GM12878 (cell line): Measurements from ENCODE around the gene GMPPA. TPM values are rescaled to one million over a fixed set of nuclear protein-coding genes. Genes with fewer than 3 reads are reported as not detected.

Experiments
- ATAC-seq: fragments of 200-7000 bp; cut with Tn5 transposase; 3 replicates; pipeline ENCODE4 v1.9.1; 2020; ENCODE audit warnings: mild to moderate bottlenecking, moderate library complexity
- BruUV-seq: library from RNA; stranded (reverse); fragments of 400-500 nt; replicated peaks from 2 replicates; lab custom pipeline; 2021; lab: Mats Ljungman, UMichigan
- CTCF ChIA-PET: fragments of 300-600 bp; sonication (Branson Sonifier 250); formaldehyde crosslinking; extraction: SDS; loops from one replicate; lab custom pipeline; 2021; ENCODE audit warnings: inconsistent platforms; lab: Yijun Ruan, JAX
- POLR2A ChIA-PET: fragments of 350-600 bp; formaldehyde crosslinking; extraction: SDS; loops from one replicate; lab custom pipeline; 2021; ENCODE audit warnings: inconsistent platforms; lab: Charles Lee
- RAD21 ChIA-PET: fragments of 300-600 bp; sonication (Branson Sonifier 250); formaldehyde crosslinking; loops from one replicate; lab custom pipeline; 2023; ENCODE audit warnings: antibody characterized with exemption; ENCODE audit not compliant: unreplicated experiment; lab: Charles Lee
- SMC1A ChIA-PET: fragments of 300-600 bp; sonication (Branson Sonifier 250); formaldehyde crosslinking; loops from one replicate; lab custom pipeline; 2023; ENCODE audit not compliant: unreplicated experiment, uncharacterized antibody; lab: Charles Lee
- DNase-seq: peaks from one replicate; pipeline ENCODE4 v3.0.0-alpha.2; 2011; ENCODE audit warnings: low read depth, low spot score
- FAIRE-seq: peaks from 3 replicates; lab custom pipeline; 2011; peaks lifted over from hg19 to GRCh38; lab: Jason Lieb, UNC
- H2AFZ ChIP-seq: 2 replicates; pipeline ENCODE4 v1.6.0; 2011; ENCODE audit warnings: low read depth, low read length, control low read depth; ENCODE audit not compliant: control insufficient read depth
- H3K27ac ChIP-seq: 2 replicates; pipeline ENCODE4 v1.5.1; 2011; ENCODE audit warnings: control low read depth; ENCODE audit not compliant: control insufficient read depth, insufficient read depth
- H3K27me3 ChIP-seq, 2 experiments: replicated peaks in 1 of 2; 2 replicates each; pipeline versions ENCODE4 v1.6.0 to v1.6.1; 2011; ENCODE audit warnings: low read length in 1 of 2; ENCODE audit not compliant: control insufficient read depth in 2 of 2, insufficient read depth in 2 of 2
- H3K36me3 ChIP-seq, 2 experiments: 2 replicates each; pipeline ENCODE4 v1.5.1; 2011; ENCODE audit warnings: low read length in 1 of 2; ENCODE audit not compliant: control insufficient read depth in 2 of 2, insufficient read depth in 2 of 2
- H3K4me1 ChIP-seq: 2 replicates; pipeline ENCODE4 v1.6.1; 2011; ENCODE audit warnings: mild to moderate bottlenecking, low read length, moderate library complexity, mixed read lengths; ENCODE audit not compliant: control insufficient read depth, insufficient read depth
- H3K4me2 ChIP-seq: 2 replicates; pipeline ENCODE4 v1.6.0; 2011; ENCODE audit warnings: control low read depth; ENCODE audit not compliant: control insufficient read depth, insufficient read depth
- H3K4me3 ChIP-seq: fragments of 200-600 bp; sonication (generic); 2 replicates; pipeline ENCODE4 v1.5.1; 2016
- H3K79me2 ChIP-seq: 2 replicates; pipeline ENCODE4 v1.6.0; 2011; ENCODE audit warnings: low read length; ENCODE audit not compliant: control insufficient read depth, insufficient read depth
- H3K9ac ChIP-seq: 2 replicates; pipeline ENCODE4 v1.8.0; 2011; ENCODE audit warnings: low read length, control low read depth, mixed read lengths; ENCODE audit not compliant: control insufficient read depth, insufficient read depth
- H3K9me3 ChIP-seq: replicated peaks from 3 replicates; pipeline ENCODE4 v1.5.1; 2011; ENCODE audit warnings: mild to moderate bottlenecking, low read length; ENCODE audit not compliant: control insufficient read depth, insufficient read depth
- H4K20me1 ChIP-seq: 2 replicates; pipeline ENCODE4 v1.6.0; 2011; ENCODE audit not compliant: control insufficient read depth, insufficient read depth
- EP300 ChIP-seq, 2 experiments: fragments of 150-350 bp in 1 of 2; IDR thresholded peaks; 2 replicates each; pipeline ENCODE4 v1.6.1; 2011 to 2012; ENCODE audit warnings: low read depth in 2 of 2, low read length in 2 of 2, borderline replicate concordance in 1 of 2, improper control_type of control experiment in 1 of 2, inconsistent platforms in 1 of 2; ENCODE audit not compliant: control insufficient read depth in 1 of 2
- HCFC1 ChIP-seq: fragments of 150-350 bp; IDR thresholded peaks from 2 replicates; pipeline ENCODE4 v1.6.1; 2014; ENCODE audit warnings: low read length
- IKZF2 ChIP-seq, 2 experiments: fragments of 450-650 bp; IDR thresholded peaks; 2 replicates each; pipeline ENCODE4 v1.6.1; 2017; ENCODE audit warnings: mild to moderate bottlenecking in 2 of 2, moderate library complexity in 2 of 2
- IRF3 ChIP-seq: fragments of 450-650 bp; IDR thresholded peaks from 2 replicates; pipeline ENCODE4 v1.6.1; 2014; ENCODE audit warnings: mild to moderate bottlenecking
- MTA2 ChIP-seq: fragments of 450-650 bp; IDR thresholded peaks from 2 replicates; pipeline ENCODE4 v1.6.1; 2016; ENCODE audit warnings: low read depth, mild to moderate bottlenecking, moderate library complexity
- NFYA ChIP-seq: IDR thresholded peaks from 2 replicates; pipeline ENCODE4 v1.6.1; 2011; ENCODE audit warnings: low read depth, mild to moderate bottlenecking, low read length, improper control_type of control experiment, borderline replicate concordance
- PML ChIP-seq: IDR thresholded peaks from 2 replicates; pipeline ENCODE4 v1.6.1; 2012; ENCODE audit warnings: low read length, inconsistent platforms
- POLR2AphosphoS2 ChIP-seq: IDR thresholded peaks from 2 replicates; pipeline ENCODE4 v1.6.1; 2011; ENCODE audit warnings: low read depth, mild to moderate bottlenecking, low read length, improper control_type of control experiment, moderate library complexity
- RCOR1 ChIP-seq: conservative IDR thresholded peaks from 2 replicates; pipeline ENCODE4 v1.6.1; 2012; ENCODE audit warnings: low read depth, low read length, improper control_type of control experiment
- SP1 ChIP-seq: IDR thresholded peaks from one replicate; pipeline ENCODE4 v1.6.1; 2011; ENCODE audit warnings: low read depth, low read length
- TAF1 ChIP-seq: IDR thresholded peaks from 2 replicates; pipeline ENCODE4 v1.6.1; 2011; ENCODE audit warnings: mild to moderate bottlenecking, low read depth, low read length, borderline replicate concordance
- ZSCAN29 ChIP-seq: fragments of 450-650 bp; IDR thresholded peaks from 2 replicates; pipeline ENCODE4 v1.6.1; 2017; ENCODE audit warnings: mild to moderate bottlenecking, moderate library complexity
- WGBS: methylation state at CpG from one replicate; pipeline ENCODE4 v1.1.6; 2016; ENCODE audit warnings: low lambda C conversion rate; ENCODE audit not compliant: insufficient replicate concordance, insufficient coverage; ENCODE audit errors: missing lambda C conversion rate; 5-methylcytosine and 5-hydroxymethylcytosine counted together
- in situ Hi-C: fragments of 300-500 bp; cut with MboI; formaldehyde crosslinking; loops from 9 replicates; pipeline ENCODE4 v1.14.3; 2018; ENCODE audit warnings: mixed read lengths
- intact Hi-C: fragments of 100-400 bp; cut with micrococcal nuclease; formaldehyde crosslinking; loops from one replicate; pipeline ENCODE4 v1.14.2; 2022; ENCODE audit not compliant: unreplicated experiment
- polyA plus RNA-seq, 11 experiments: library from polyadenylated mRNA; depleted of rRNA in 4 of 11; unstranded in 6 of 11; stranded (reverse) in 5 of 11; fragments of >200 nt; fragmentation: Nextera tagmentation in 4 of 11; fragmentation: Illumina TruSeq in 1 of 11; extraction: Ambion mirVana in 4 of 11; extraction: Trizol in 1 of 11; gene quantifications; 1 replicate in 1 of 11; 2 replicates in 10 of 11; pipeline versions ENCODE4 v1.2.1 to v1.2.3, GENCODE V29; 2011 to 2016; ENCODE audit warnings: inconsistent platforms in 2 of 11, missing spikeins in 2 of 11, low read depth in 1 of 11
- total RNA-seq, 4 experiments: library from RNA; depleted of rRNA in 3 of 4; stranded (reverse); fragments of >200 nt in 3 of 4; fragmentation: Illumina TruSeq in 1 of 4; extraction: Trizol in 1 of 4; gene quantifications; 2 replicates each; pipeline versions ENCODE4 v1.2.1 to v1.2.3, GENCODE V29; 2013 to 2021
- TF ChIP-seq, protein P1 (sequence below): IDR thresholded peaks from 2 replicates; pipeline ENCODE4 v1.6.1; 2012; ENCODE audit warnings: low read depth, low read length, improper control_type of control experiment
- TF ChIP-seq, protein P2 (sequence below): fragments of 450-650 bp; IDR thresholded peaks from 2 replicates; pipeline ENCODE4 v1.6.1; 2018; ENCODE audit warnings: borderline replicate concordance, mild to moderate bottlenecking; ENCODE audit not compliant: partially characterized antibody

The GMPPA gene
- total and polyA plus RNA-seq, 10 of the 15 experiments (the other 5 are each of a cell fraction or from before 2014, with no cell fraction given), result 1.9 to 83.2 (median 45.0) TPM

DNA sequence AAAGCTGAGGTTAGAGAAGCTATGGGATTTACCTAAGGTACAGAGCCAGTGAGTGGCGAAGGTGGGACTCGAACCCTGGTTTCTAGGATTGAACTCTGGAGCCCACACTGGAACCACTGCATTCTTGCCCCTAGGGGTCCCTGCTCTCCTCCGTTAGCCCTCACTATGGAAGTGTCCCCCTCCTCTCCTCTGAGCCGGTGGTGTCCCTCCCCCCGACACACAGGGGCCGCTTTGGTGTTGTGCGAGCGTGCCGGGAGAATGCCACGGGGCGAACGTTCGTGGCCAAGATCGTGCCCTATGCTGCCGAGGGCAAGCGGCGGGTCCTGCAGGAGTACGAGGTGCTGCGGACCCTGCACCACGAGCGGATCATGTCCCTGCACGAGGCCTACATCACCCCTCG lies 8.5 kb upstream of the GMPPA start (continued):
- no peak for TF ChIP-seq IRF3

GRCh38 chr2:219490600-219491130 lies 8.0 kb upstream of the GMPPA start:
- no peak for TF ChIP-seq MTA2
- TF ChIP-seq NFYA, result no peak
- TF ChIP-seq PML, result no peak
- no peak for TF ChIP-seq POLR2AphosphoS2
- TF ChIP-seq SP1, result no peak
- no peak for TF ChIP-seq TAF1
- TF ChIP-seq IKZF2 (IDR thresholded peaks at IDR 0.05), result no peak
- no peak for TF ChIP-seq HCFC1
- TF ChIP-seq EP300 (IDR thresholded peaks at IDR 0.05; ENCODE audit: borderline replicate concordance in 1 of 2, control insufficient read depth in 1 of 2, low read depth in 2 of 2, low read length in 2 of 2), result no peak
- no peak for TF ChIP-seq RCOR1
- TF ChIP-seq, protein P1, sequence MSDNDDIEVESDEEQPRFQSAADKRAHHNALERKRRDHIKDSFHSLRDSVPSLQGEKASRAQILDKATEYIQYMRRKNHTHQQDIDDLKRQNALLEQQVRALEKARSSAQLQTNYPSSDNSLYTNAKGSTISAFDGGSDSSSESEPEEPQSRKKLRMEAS, result no peak
- TF ChIP-seq, protein P2, sequence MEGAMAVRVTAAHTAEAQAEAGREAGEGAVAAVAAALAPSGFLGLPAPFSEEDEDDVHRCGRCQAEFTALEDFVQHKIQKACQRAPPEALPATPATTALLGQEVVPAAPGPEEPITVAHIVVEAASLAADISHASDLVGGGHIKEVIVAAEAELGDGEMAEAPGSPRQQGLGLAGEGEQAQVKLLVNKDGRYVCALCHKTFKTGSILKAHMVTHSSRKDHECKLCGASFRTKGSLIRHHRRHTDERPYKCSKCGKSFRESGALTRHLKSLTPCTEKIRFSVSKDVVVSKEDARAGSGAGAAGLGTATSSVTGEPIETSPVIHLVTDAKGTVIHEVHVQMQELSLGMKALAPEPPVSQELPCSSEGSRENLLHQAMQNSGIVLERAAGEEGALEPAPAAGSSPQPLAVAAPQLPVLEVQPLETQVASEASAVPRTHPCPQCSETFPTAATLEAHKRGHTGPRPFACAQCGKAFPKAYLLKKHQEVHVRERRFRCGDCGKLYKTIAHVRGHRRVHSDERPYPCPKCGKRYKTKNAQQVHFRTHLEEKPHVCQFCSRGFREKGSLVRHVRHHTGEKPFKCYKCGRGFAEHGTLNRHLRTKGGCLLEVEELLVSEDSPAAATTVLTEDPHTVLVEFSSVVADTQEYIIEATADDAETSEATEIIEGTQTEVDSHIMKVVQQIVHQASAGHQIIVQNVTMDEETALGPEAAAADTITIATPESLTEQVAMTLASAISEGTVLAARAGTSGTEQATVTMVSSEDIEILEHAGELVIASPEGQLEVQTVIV, result no peak
- no peak for TF ChIP-seq ZSCAN29
- Histone ChIP-seq H3K4me1 (peaks cover 2% of the 10 kb centered on the region; the same call in 1 of the 2 replicates), H3K4me2 (no peak overlapping the region), H3K4me3 (no peak overlapping the region), H3K36me3 (no peaks in the 10 kb centered on the region), H2AFZ (no peak overlapping the region), H3K27ac (no peak overlapping the region), H3K9ac (no peak overlapping the region), H3K27me3 (peaks cover 11 to 16% of the 10 kb centered on the region in 2 experiments), H3K9me3 (no peaks in the 10 kb centered on the region), H4K20me1 (no peaks in the 10 kb centered on the region), H3K79me2 (no peaks in the 10 kb centered on the region)
- ChIA-PET RAD21 (interaction anchor here (0.6 to 1.2 kb wide), 2 partner anchors 28 to 39 kb away, joined by 4 to 5 read pairs; no protein-coding TSS in a partner anchor), SMC1A (no interaction called here), POLR2A (no interaction called here), CTCF (interaction anchor here (1.9 to 11.4 kb wide), 2 partner anchors 38 to 88 kb away, joined by 9 to 224 read pairs; no protein-coding TSS in a partner anchor)
- BruUV-seq, result no TSS peak
- FAIRE-seq (no peak), ATAC-seq (no peak), DNase-seq (no peak)
- 26% methylated on average over 10 of the region's 10 CpGs for WGBS
- intact Hi-C loops (no loop called here), in situ Hi-C loops (no loop called here)
